ENCODE results near the gene POLR2L. TPM values are rescaled to one million over a fixed set of nuclear protein-coding genes. Genes with fewer than 3 reads are reported as not detected.

Gene POLR2L
- total and polyA plus RNA-seq, 9 donors = 4.9 to 89.3 (median 62.7) TPM

DNA sequence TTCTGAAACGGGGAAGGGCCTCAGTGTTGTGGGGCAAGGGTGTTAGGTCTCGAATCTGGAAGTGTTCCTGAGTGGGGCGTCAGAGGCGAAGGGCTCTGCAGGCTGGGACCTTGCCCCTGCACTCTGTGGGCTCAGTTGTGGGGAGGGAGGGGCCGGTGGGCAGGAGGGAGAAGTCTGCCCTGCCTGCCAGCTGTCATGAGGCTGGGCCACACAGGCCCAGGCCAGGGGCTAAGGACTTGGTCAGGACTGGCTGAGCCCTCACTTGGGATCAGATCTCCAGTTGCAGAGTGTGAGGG, 14.5 kb downstream of the POLR2L start, which contains the start of gene CRACR2B:
TSS of gene CRACR2B (plus strand) at position 23 of the 296 bp plus-strand sequence. CDS start 689 bp downstream, outside the sequence.
- TF ChIP-seq CTCF (IDR thresholded peaks at IDR 0.05) (no peak), EP300 (IDR thresholded peaks at IDR 0.05) (no peak), POLR2A (IDR thresholded peaks at IDR 0.05) (no peak)
- Histone ChIP-seq H3K4me3 (peak within 1 kb of the TSS; percentile 0), H3K9me3 (no peaks in the 10 kb centered on the region), H3K4me1 (ENCODE audit: insufficient read depth) (peaks cover 16% of the 10 kb centered on the region), H3K36me3 (no peaks in the 10 kb centered on the region), H3K27ac (no peak within 1 kb of the TSS), H3K27me3 (no peaks in the 10 kb centered on the region)
- intact Hi-C loops (cut with DNase I) = no loop called here
- DNase-seq = no peak
- WGBS, 3 donors = 64 to 70% (median 69%) methylated on average over 5 of the region's 5 CpGs

- Histone ChIP-seq H3K4me3 (peak overlapping the region; percentile 0), H3K27ac (no peak overlapping the region), H3K9me3 (no peaks in the 10 kb centered on the region), H3K36me3 (no peaks in the 10 kb centered on the region), H3K27me3 (no peaks in the 10 kb centered on the region), H3K4me1 (ENCODE audit: insufficient read depth) (peaks cover 14% of the 10 kb centered on the region)
- WGBS, 3 donors = 8 to 13% (median 9%) methylated on average over 44 to 66 of the region's 66 CpGs
- no peak for DNase-seq
- no peak for TF ChIP-seq EP300 (IDR thresholded peaks at IDR 0.05)
- no peak for TF ChIP-seq POLR2A (IDR thresholded peaks at IDR 0.05)
- no peak for TF ChIP-seq CTCF (IDR thresholded peaks at IDR 0.05)
- intact Hi-C loops (cut with DNase I) = no loop called here
Measured at GRCh38 chr11:827146-827896, 15.0 kb downstream of the POLR2L start.

- Histone ChIP-seq H3K27ac (no peak overlapping the region), H3K27me3 (no peaks in the 10 kb centered on the region)
- TF ChIP-seq EP300 (IDR thresholded peaks at IDR 0.05) (no peak), CTCF (IDR thresholded peaks at IDR 0.05) (no peak), POLR2A (IDR thresholded peaks at IDR 0.05) (no peak)
Measured at GRCh38 chr11:826836-827145, 15.5 kb downstream of the POLR2L start.

GRCh38 chr11:826227-826621, 16.1 kb downstream of the POLR2L start:
- intact Hi-C loops (cut with DNase I) = no loop called here
- Histone ChIP-seq H3K27me3 (no peaks in the 10 kb centered on the region), H3K4me3 (no peak overlapping the region), H3K27ac (no peak overlapping the region), H3K4me1 (ENCODE audit: insufficient read depth) (peaks cover 13% of the 10 kb centered on the region), H3K36me3 (peaks cover 2% of the 10 kb centered on the region), H3K9me3 (no peaks in the 10 kb centered on the region)
- DNase-seq = no peak
- WGBS, 3 donors = 74 to 86% (median 79%) methylated on average over 9 of the region's 9 CpGs
- no peak for TF ChIP-seq POLR2A (IDR thresholded peaks at IDR 0.05)
- no peak for TF ChIP-seq CTCF (IDR thresholded peaks at IDR 0.05)
- no peak for TF ChIP-seq EP300 (IDR thresholded peaks at IDR 0.05)

More at GRCh38 chr11:826836-827145, 15.5 kb downstream of the POLR2L start:
- Histone ChIP-seq H3K9me3 (no peaks in the 10 kb centered on the region), H3K4me3 (peak overlapping the region; percentile 0), H3K36me3 (peaks cover 2% of the 10 kb centered on the region), H3K4me1 (ENCODE audit: insufficient read depth) (peaks cover 10% of the 10 kb centered on the region)
- no peak for DNase-seq
- intact Hi-C loops (cut with DNase I) = no loop called here
- 2 to 4% (median 2%) methylated on average over 17 to 22 of the region's 22 CpGs for WGBS, 3 donors

All from ovary (tissue), 9 donors.